Kidney tubule cell (primary cell): ENCODE measurements around the gene DGCR8.

ENCODE experiments used
- DNase-seq: peaks from one replicate; pipeline ENCODE4 v3.0.0-alpha.2; 2018; ENCODE audit warnings: low spot score

DGCR8 gene

GRCh38 chr22:20138417-20138738 lies 58.3 kb downstream of the DGCR8 start:
- DNase-seq, result no peak

GRCh38 chr22:20138868-20139267 lies 58.8 kb downstream of the DGCR8 start:
- no peak for DNase-seq

GRCh38 chr22:20139391-20140106 lies 59.5 kb downstream of the DGCR8 start:
- no peak for DNase-seq

- DNase-seq, result no peak
Measured at GRCh38 chr22:20140107-20140445, 60.0 kb downstream of the DGCR8 start.

- DNase-seq, result no peak
Measured at GRCh38 chr22:20140521-20140964, 60.5 kb downstream of the DGCR8 start.

GRCh38 chr22:20141186-20142077 lies 61.4 kb downstream of the DGCR8 start:
- peak; percentile 90 for DNase-seq

GRCh38 chr22:20142711-20143621 lies 62.9 kb downstream of the DGCR8 start:
- no peak for DNase-seq

GRCh38 chr22:20143883-20144665 lies 64.0 kb downstream of the DGCR8 start:
- DNase-seq, result no peak

GRCh38 chr22:20145206-20145831 lies 65.3 kb downstream of the DGCR8 start:
- no peak for DNase-seq

GRCh38 chr22:20145832-20146223 lies 65.8 kb downstream of the DGCR8 start:
- no peak for DNase-seq

GRCh38 chr22:20146777-20147176 lies 66.7 kb downstream of the DGCR8 start:
- no peak for DNase-seq

- no peak for DNase-seq
Measured at GRCh38 chr22:20147237-20147988, 67.4 kb downstream of the DGCR8 start.

GRCh38 chr22:20148414-20148813 lies 68.4 kb downstream of the DGCR8 start:
- DNase-seq, result no peak

- DNase-seq, result no peak
Measured at GRCh38 chr22:20149257-20150250, 69.5 kb downstream of the DGCR8 start.

- no peak for DNase-seq
Measured at GRCh38 chr22:20150381-20151275, 70.6 kb downstream of the DGCR8 start, which contains the start of gene CCDC188. Gene CCDC188 (minus strand): TSS chr22:20151055. CDS start chr22:20150986, 69 bp downstream.

GRCh38 chr22:20151276-20151588 lies 71.2 kb downstream of the DGCR8 start:
- DNase-seq, result no peak

- DNase-seq, result no peak
Measured at GRCh38 chr22:20152464-20152890, 72.4 kb downstream of the DGCR8 start.

GRCh38 chr22:20153945-20154344 lies 73.9 kb downstream of the DGCR8 start:
- DNase-seq, result no peak
